ENCODE measurements around the gene NUP210L.

The NUP210L gene

DNA sequence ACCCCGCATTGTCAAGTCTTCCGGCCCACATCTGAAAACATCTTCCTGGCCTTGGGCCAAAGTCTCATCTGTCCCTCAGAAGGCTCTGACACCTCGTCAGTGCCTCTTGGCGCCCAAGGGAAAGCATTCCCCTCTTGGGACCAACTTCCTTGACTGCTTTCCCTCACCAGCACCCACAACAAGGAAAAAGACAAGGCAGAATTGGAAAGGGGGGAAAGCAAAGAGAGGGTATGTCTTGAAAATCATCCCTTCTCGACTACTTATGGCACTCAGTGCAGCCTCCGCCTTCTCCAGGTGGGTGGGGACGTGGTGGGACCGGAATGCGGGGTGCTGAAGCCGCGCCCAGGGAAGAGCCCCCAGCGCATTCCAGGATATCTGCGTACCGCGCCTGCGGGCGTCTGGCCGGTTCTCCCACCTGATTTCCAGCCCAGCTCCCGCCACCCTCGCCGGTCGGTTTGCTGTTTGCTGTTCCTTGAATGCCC is 191.0 kb downstream of the NUP210L start:
- H3K27me3 ChIP-seq, result no peaks in the 10 kb centered on the region
- peak overlapping the region; percentile 89 to 93 for H3K4me3 ChIP-seq (ENCODE audit: low read depth in 1 of 2, low read length in 1 of 2)
- H3K9me3 ChIP-seq, result no peaks in the 10 kb centered on the region
- TF ChIP-seq, protein P1, sequence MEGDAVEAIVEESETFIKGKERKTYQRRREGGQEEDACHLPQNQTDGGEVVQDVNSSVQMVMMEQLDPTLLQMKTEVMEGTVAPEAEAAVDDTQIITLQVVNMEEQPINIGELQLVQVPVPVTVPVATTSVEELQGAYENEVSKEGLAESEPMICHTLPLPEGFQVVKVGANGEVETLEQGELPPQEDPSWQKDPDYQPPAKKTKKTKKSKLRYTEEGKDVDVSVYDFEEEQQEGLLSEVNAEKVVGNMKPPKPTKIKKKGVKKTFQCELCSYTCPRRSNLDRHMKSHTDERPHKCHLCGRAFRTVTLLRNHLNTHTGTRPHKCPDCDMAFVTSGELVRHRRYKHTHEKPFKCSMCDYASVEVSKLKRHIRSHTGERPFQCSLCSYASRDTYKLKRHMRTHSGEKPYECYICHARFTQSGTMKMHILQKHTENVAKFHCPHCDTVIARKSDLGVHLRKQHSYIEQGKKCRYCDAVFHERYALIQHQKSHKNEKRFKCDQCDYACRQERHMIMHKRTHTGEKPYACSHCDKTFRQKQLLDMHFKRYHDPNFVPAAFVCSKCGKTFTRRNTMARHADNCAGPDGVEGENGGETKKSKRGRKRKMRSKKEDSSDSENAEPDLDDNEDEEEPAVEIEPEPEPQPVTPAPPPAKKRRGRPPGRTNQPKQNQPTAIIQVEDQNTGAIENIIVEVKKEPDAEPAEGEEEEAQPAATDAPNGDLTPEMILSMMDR (IDR thresholded peaks at IDR 0.05), result no peak
- H3K4me1 ChIP-seq (ENCODE audit: control insufficient read depth in 1 of 2, insufficient read depth in 1 of 2, low read depth in 1 of 2, low read length in 1 of 2), result peaks cover 51 to 63% of the 10 kb centered on the region in 2 experiments
- peaks cover 8% of the 10 kb centered on the region for H3K36me3 ChIP-seq
- H3K27ac ChIP-seq, result peak overlapping the region; percentile 93

DNA sequence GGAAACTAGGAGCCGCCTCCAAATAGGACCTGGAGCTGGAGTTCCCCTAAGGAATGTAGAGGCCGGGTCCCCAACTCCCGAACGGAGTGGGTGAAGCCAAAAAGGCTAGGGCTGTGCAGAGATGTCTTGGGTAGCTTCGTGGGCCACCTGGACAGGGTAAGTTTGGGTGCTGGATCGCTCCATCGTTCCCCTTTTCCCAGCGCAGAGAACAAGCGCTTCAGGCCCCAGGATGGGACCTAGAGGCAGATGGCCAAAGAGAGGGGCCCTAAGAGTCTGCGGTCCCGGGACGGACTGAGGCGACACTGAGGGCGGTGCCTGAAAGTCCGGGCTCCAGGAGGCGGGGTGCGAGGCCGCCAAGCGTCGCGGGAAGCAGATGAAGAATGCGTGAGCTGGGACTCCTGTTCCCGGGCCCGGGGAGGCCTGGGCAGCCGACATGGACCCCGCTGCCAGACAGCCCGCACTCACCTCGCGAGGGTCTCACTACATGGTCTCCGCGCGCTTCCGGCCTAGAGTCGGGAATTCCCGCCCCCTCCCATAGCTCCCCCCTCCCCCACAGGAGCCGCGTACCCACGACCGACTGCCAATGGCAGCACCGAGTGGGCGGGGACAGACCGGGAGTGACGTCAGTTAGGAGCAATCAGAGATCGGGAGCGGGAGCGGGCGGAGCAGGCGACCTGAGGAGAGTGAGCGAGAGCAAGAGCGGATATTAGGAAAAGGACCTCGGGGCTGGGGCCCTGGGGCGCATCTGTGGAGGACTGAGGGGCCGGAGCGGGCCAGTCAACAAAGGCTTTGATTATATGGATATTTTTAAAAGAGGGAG is 191.6 kb downstream of the NUP210L start, which contains the start of gene SLC39A1:
Gene SLC39A1, minus strand, starts transcription at position 508 of the 820 bp plus-strand sequence. CDS start 822 bp downstream, outside the sequence.
- Histone ChIP-seq H3K27me3 (no peaks in the 10 kb centered on the region), H3K27ac (peak within 1 kb of the TSS; percentile 93), H3K9me3 (no peaks in the 10 kb centered on the region), H3K4me3 (ENCODE audit: low read depth in 1 of 2, low read length in 1 of 2) (peak within 1 kb of the TSS; percentile 89 to 93), H3K36me3 (peaks cover 8% of the 10 kb centered on the region), H3K4me1 (ENCODE audit: control insufficient read depth in 1 of 2, insufficient read depth in 1 of 2, low read depth in 1 of 2, low read length in 1 of 2) (peaks cover 47 to 62% of the 10 kb centered on the region in 2 experiments)
- TF ChIP-seq, protein P1 (IDR thresholded peaks at IDR 0.05), result no peak

DNA sequence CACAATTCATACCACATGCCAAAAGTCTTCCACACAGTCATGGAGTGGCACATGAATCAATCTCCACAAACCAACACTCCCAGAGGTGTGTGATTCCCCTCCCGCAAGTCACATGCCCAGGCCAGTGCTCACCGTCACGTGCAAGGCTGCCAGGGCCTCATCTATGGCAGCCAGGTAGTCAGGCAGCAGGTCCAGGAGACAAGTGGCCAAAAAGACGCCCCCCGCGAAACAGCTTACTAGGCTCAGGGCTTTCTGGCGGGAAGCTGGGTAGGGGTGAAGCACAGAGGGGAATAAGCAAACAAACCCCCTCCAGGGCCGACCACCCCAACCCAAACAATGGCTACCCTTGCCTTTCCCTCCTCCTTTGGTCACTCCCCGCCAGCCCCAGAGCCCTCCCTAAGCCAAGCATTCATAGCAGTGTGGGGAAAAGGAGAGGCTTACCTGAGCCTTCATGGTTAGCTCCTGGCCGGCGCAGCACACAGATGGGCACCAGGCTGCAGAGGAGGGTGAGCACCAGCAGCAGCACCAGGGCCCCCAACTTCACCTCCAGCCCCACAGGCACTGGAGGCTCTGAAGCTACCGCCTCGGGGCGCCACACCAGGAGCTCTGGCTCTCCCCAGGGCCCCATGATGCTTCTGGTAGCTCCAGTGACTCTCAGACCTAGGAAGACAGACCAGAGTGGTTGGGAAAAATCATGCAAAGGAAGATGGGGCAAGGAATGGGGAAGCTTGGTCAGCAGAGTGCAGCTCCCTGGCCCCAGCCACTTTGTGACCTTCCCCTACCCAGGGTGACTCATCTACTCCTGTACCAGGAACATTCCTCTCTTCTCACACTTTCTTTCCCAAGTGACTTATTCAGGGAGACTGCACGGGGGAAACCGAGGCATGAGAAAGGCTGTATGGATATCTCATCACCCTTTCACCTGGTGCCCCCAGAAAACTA is 192.5 kb downstream of the NUP210L start:
- TF ChIP-seq, protein P1 (IDR thresholded peaks at IDR 0.05), result no peak
- no peaks in the 10 kb centered on the region for H3K27me3 ChIP-seq
- H3K27ac ChIP-seq, result peak overlapping the region; percentile 93
- H3K36me3 ChIP-seq, result peaks cover 8% of the 10 kb centered on the region
- H3K4me1 ChIP-seq (ENCODE audit: control insufficient read depth in 1 of 2, insufficient read depth in 1 of 2, low read depth in 1 of 2, low read length in 1 of 2), result peaks cover 48 to 60% of the 10 kb centered on the region in 2 experiments
- peak overlapping the region; percentile 89 to 93 for H3K4me3 ChIP-seq (ENCODE audit: low read depth in 1 of 2, low read length in 1 of 2)
- no peaks in the 10 kb centered on the region for H3K9me3 ChIP-seq

DNA sequence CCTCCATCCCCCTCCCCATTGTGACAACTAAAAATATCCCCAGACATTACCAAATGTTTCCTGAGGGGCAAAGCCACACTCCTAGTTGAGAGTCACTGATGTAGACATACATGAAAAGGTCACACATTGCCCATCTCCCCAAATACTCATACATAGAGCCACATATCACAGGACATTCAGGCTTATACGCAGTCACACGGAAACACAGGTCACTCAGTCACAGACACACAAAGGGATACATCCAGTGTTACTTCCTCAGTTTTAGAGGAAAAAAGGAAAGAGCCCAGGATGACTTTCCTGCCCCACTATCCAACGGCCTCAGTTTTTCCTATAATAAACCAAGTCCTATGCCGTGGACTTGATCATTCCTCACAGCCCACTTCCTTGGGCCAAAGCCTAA is 193.5 kb downstream of the NUP210L start:
- Histone ChIP-seq H3K36me3 (peaks cover 8% of the 10 kb centered on the region), H3K9me3 (no peaks in the 10 kb centered on the region), H3K4me3 (ENCODE audit: low read depth in 1 of 2, low read length in 1 of 2) (no peak overlapping the region), H3K27me3 (no peaks in the 10 kb centered on the region), H3K4me1 (ENCODE audit: control insufficient read depth in 1 of 2, insufficient read depth in 1 of 2, low read depth in 1 of 2, low read length in 1 of 2) (peaks cover 51 to 63% of the 10 kb centered on the region in 2 experiments), H3K27ac (peak overlapping the region; percentile 93)
- TF ChIP-seq, protein P1 (IDR thresholded peaks at IDR 0.05), result no peak

DNA sequence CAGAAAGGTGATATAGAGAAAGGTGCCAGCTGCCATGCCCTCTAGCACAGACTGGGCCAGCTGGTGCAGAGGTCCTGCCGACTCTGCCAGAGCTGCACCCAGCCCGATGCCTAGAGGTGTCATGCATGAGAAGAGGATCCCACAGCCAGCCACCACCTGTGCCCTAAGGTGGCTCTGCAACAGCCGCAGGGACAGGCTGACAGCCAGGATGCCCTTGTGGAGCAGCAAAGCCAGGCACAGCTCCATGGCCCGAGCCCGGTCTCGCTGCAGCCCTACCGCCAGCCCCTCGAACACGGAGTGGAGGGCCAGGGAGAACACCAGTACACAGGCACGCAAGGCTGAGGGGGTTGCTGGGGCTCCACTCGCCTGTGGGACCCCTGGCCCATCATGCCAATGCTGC is 194.7 kb downstream of the NUP210L start:
- Histone ChIP-seq H3K27me3 (no peaks in the 10 kb centered on the region), H3K36me3 (peaks cover 8% of the 10 kb centered on the region), H3K27ac (peak overlapping the region; percentile 17), H3K4me1 (ENCODE audit: control insufficient read depth in 1 of 2, insufficient read depth in 1 of 2, low read depth in 1 of 2, low read length in 1 of 2) (peaks cover 51 to 62% of the 10 kb centered on the region in 2 experiments), H3K9me3 (no peaks in the 10 kb centered on the region), H3K4me3 (ENCODE audit: low read depth in 1 of 2, low read length in 1 of 2) (no peak overlapping the region)
- TF ChIP-seq, protein P1 (IDR thresholded peaks at IDR 0.05), result no peak

All from neutrophil (primary cell).